ENCODE results near the gene ADGRF4.

ADGRF4 gene, protein sequence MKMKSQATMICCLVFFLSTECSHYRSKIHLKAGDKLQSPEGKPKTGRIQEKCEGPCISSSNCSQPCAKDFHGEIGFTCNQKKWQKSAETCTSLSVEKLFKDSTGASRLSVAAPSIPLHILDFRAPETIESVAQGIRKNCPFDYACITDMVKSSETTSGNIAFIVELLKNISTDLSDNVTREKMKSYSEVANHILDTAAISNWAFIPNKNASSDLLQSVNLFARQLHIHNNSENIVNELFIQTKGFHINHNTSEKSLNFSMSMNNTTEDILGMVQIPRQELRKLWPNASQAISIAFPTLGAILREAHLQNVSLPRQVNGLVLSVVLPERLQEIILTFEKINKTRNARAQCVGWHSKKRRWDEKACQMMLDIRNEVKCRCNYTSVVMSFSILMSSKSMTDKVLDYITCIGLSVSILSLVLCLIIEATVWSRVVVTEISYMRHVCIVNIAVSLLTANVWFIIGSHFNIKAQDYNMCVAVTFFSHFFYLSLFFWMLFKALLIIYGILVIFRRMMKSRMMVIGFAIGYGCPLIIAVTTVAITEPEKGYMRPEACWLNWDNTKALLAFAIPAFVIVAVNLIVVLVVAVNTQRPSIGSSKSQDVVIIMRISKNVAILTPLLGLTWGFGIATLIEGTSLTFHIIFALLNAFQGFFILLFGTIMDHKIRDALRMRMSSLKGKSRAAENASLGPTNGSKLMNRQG

GRCh38 chr6:47698342-47698787 is at the start of gene ADGRF4:
ADGRF4 (plus strand) TSS chr6:47698580; CDS start chr6:47707246, 8,666 bp downstream.
- DNase-seq, result no peak

- DNase-seq, result no peak
These were observed 47.6 kb upstream of the ADGRF4 start for GRCh38 chr6:47650553-47651432.

DNA sequence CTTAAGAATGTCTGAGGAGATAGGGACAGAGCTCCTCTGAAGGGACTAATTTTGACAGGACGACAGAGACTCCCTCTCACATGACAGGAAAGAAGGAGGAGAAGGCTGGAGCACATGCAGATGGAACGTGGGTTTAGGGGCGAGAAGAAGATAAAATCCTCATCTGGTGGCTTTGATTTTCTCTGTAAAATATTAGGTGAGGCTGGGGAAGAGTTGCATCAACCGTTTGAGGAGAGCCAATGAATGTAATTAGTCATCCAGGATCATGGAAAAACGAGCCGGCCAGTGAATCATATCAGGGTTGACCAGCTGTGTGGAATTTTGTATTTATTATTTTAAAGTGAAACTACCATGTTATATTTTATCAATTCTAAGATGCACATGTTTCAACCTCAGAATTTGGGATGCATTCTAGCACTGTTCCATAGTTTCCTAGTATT is 46.9 kb upstream of the ADGRF4 start:
- DNase-seq, result no peak

DNA sequence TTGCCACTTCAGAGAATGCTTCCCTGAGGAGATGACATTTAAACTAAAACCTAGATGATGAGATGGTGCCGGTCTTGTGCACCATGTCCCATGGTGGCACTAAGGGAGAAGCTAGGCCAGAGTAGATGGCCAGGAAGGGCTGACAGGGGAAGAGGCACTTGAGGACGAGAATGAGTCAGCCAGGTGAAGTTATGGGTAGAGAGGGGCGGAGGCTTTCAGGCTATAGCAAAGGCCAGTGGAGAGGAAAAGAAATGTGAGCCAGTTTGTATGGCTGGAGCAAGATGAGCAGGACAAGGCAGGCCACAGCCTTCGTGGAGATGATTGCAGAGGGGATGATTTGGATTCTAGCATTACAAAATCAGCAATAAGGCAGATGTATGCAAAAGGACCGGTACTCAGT is 44.7 kb upstream of the ADGRF4 start:
- no peak for DNase-seq

DNA sequence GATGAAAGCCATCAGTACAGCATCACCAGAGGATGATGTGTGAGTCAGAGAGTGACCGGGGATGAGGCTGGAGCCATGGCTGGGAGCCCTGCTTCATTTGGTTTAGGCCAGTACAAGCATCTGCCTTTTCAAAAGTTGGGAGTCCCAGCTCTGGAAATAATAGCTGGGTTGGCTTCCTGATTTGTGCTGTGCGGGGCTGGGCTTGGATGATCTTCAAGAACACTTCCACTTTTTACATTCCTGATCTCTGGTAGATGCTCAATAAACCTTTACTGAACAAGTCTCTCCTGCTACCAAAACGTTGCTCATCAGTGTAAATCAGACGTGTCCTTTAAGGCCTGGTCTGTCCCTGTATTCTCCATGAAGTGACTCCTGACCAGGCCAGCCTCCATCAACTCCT is 44.1 kb upstream of the ADGRF4 start:
- no peak for DNase-seq

- no peak for DNase-seq
These were observed 42.4 kb upstream of the ADGRF4 start for GRCh38 chr6:47655719-47656595.

- DNase-seq, result no peak
These were observed 36.4 kb upstream of the ADGRF4 start for GRCh38 chr6:47661960-47662359.

- peak; percentile 52 for DNase-seq
These were observed 34.7 kb upstream of the ADGRF4 start for GRCh38 chr6:47663462-47664216.

GRCh38 chr6:47665112-47665511 is 33.3 kb upstream of the ADGRF4 start:
- DNase-seq, result peak; percentile 32

GRCh38 chr6:47669684-47670513 is 28.5 kb upstream of the ADGRF4 start:
- DNase-seq, result no peak

- no peak for DNase-seq
These were observed 27.5 kb upstream of the ADGRF4 start for GRCh38 chr6:47670851-47671250.

GRCh38 chr6:47671777-47672176 is 26.6 kb upstream of the ADGRF4 start:
- no peak for DNase-seq

DNA sequence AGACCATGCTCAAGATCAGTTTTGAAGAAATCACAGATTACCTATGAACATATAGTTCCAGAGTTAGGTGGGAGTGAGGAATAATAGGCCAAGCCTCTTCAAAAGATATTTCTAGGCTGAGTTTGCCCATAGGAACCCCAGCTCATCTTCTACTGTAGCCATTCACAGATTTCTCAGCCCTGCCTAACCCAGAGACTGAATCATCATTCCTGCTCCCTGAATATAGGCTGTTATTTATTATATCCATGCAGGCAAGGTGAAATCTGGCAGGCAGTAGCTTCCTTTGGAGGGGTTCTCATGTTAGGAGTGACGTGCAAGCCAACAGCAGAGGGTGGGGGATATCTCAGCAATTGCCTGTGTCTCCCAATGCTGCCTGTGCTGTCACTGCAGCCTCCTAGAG is 25.6 kb upstream of the ADGRF4 start:
- DNase-seq, result no peak

DNA sequence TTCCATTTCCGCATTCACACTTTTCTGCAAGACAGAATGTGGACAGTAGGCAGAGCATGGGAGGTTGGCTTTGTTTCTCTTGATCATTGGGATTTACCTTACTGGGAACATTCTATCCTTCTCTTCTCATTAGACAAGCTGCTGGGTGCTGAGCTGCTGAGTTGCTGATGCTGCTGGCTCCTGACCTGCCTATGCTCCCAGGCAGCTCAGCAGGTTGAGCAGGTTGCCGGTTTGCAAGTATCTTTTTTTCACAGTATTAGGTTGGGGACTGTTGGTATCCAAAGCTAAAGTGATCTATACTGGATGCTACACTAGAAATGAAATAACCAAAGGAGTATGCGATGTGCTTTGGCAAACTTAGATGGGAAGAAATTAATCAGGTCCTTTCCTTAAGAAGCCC is 23.7 kb upstream of the ADGRF4 start:
- DNase-seq, result no peak

DNA sequence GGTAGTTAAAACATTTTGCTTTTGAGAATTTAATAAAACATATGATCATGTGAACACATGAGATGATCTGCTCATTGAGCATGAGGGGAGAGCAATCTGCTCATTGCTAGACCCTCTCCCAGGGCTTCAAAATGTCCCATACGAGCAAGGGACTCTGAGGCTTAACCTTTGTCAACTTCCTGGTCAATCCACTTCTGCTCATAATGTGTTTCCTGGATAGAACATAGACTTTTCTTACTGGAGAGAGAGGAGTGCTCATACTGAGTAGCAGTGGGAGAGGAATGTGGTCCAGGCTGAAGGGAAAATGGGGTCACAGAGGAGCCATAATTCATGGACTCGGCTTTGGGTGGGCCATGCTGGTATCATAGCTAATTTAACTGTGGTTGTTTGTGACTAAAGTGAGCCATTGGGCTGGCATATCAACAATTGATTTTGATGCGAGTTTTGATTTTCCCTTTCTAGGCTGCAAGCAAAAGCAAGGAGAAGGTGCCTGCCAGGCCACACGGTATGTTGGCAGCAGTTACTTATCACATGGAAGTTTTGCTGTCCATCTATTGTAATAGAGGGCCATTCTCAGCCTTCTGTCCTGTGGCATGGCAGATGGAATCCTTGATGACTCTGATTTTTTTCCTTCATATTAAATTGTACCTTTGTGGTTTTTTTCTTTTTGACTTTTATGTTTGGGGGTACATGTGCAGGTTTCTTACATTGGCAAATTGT is 20.8 kb upstream of the ADGRF4 start:
- no peak for DNase-seq

GRCh38 chr6:47678739-47679138 is 19.6 kb upstream of the ADGRF4 start:
- no peak for DNase-seq

DNA sequence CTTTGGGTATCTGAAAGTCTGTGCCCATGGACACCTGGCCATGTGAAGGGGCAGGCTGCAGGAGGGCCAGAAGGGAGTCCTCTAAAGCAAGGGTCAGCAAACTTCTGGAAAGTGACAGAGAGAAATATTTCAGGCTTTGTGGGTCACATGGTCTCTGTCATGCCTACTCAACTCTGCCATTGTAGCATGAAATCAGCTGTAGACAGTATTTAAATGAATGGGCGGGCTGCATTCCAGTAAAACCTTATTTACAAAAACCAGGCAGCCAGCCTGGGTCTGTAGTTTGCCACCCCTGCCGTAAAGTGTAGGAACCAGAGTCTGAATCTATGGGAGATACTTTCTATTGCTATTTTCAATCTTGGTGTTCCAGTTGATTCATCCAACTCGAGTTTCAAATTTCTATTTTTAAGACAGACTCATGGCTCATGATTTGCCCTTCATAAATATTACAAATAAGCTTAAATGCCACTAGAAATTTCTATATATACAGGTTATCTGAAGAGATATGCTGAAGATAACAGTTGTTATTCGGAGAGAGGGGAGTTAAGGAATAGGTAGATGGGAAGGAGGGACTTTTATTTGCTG is 19.0 kb upstream of the ADGRF4 start:
- DNase-seq, result no peak

DNA sequence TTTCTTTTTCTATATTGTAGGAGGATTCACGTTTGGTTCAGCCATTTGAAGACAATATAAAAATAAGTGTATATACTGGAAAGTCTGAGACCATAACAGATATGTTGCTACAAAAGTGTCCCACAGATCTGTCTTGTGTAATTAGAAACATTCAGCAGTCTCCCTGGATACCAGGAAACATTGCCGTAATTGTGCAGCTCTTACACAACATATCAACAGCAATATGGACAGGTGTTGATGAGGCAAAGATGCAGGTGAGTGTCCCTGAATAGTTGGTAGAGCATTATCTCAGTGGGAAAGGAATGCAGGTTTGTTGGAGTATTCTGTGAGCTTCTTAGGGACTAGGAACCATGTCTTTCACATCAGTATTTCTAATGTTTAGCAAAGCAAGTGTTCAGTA is 18.3 kb upstream of the ADGRF4 start:
- no peak for DNase-seq

- no peak for DNase-seq
These were observed 17.7 kb upstream of the ADGRF4 start for GRCh38 chr6:47680724-47681123.
